HEK293 (cell line): ENCODE data around the gene PRSS22.

ENCODE experiments used
- CTCF ChIA-PET: fragments of 350-600 bp; formaldehyde crosslinking; extraction: SDS; loops from one replicate; lab custom pipeline; 2021; ENCODE audit warnings: antibody characterized with exemption; lab: Yijun Ruan, JAX
- POLR2A ChIA-PET: fragments of 300-600 bp; formaldehyde crosslinking; extraction: SDS; loops from one replicate; lab custom pipeline; 2020; ENCODE audit warnings: antibody characterized with exemption, inconsistent platforms; lab: Yijun Ruan, JAX
- H3K27ac ChIP-seq: fragments of 200-500 bp; sonication (Bioruptor generic); 2 replicates; pipeline ENCODE4 v1.5.1; 2014; ENCODE audit warnings: low read depth, low read length, control low read depth, inconsistent platforms; ENCODE audit errors: extremely low read depth
- H3K36me3 ChIP-seq, 2 experiments: fragments of 200-500 bp in 1 of 2; sonication (Bioruptor generic) in 1 of 2; 1 replicate in 1 of 2; 2 replicates in 1 of 2; pipeline ENCODE4 v1.5.1; 2014 to 2017; ENCODE audit warnings: inconsistent platforms in 2 of 2, low read length in 2 of 2; ENCODE audit not compliant: control insufficient read depth in 2 of 2, insufficient read depth in 1 of 2
- H3K4me1 ChIP-seq: fragments of 200-500 bp; sonication (Bioruptor generic); 2 replicates; pipeline ENCODE4 v1.5.1; 2014; ENCODE audit warnings: mild to moderate bottlenecking, low read length, inconsistent platforms; ENCODE audit not compliant: control insufficient read depth, insufficient read depth
- H3K4me3 ChIP-seq: 2 replicates; pipeline ENCODE4 v1.5.1; 2011; ENCODE audit warnings: low read depth, mild to moderate bottlenecking, control low read depth, low read length, moderate library complexity
- H3K9me3 ChIP-seq: fragments of 200-500 bp; sonication (Bioruptor generic); 2 replicates; pipeline ENCODE4 v1.5.1; 2014; ENCODE audit warnings: low read depth, low read length, inconsistent platforms; ENCODE audit not compliant: control insufficient read depth, insufficient read depth
- GLI4 ChIP-seq: fragments of 450-650 bp; formaldehyde crosslinking; IDR thresholded peaks from 2 replicates; pipeline ENCODE4 v1.5.1; 2016; ENCODE audit warnings: missing biosample characterization, missing genetic modification characterization
- GLIS2 ChIP-seq: fragments of 450-650 bp; formaldehyde crosslinking; IDR thresholded peaks from 2 replicates; pipeline ENCODE4 v1.5.1; 2016; ENCODE audit warnings: missing biosample characterization, missing genetic modification characterization
- HOXA7 ChIP-seq: sonication (generic); formaldehyde crosslinking; IDR thresholded peaks from 2 replicates; pipeline ENCODE4 v1.8.1; 2022; ENCODE audit warnings: missing genetic modification reagents, borderline replicate concordance
- KLF1 ChIP-seq: fragments of 450-650 bp; formaldehyde crosslinking; IDR thresholded peaks from 2 replicates; pipeline ENCODE4 v1.5.1; 2016; ENCODE audit warnings: missing biosample characterization, missing genetic modification characterization
- MYNN ChIP-seq: fragments of 450-650 bp; formaldehyde crosslinking; IDR thresholded peaks from 2 replicates; pipeline ENCODE4 v1.5.1; 2016; ENCODE audit warnings: missing biosample characterization, missing genetic modification characterization, borderline replicate concordance
- ZBTB26 ChIP-seq: fragments of 450-650 bp; formaldehyde crosslinking; optimal IDR thresholded peaks from 2 replicates; pipeline ENCODE3; 2016; ENCODE audit warnings: missing biosample characterization, mild to moderate bottlenecking, missing genetic modification characterization
- ZBTB48 ChIP-seq: fragments of 450-650 bp; formaldehyde crosslinking; IDR thresholded peaks from 2 replicates; pipeline ENCODE4 v1.5.1; 2016; ENCODE audit warnings: missing biosample characterization, missing genetic modification characterization
- ZBTB7A ChIP-seq: fragments of 450-650 bp; formaldehyde crosslinking; IDR thresholded peaks from 2 replicates; pipeline ENCODE4 v1.5.1; 2016; ENCODE audit warnings: low read depth, missing biosample characterization, missing genetic modification characterization
- ZFHX2 ChIP-seq: fragments of 450-650 bp; formaldehyde crosslinking; conservative IDR thresholded peaks from 2 replicates; pipeline ENCODE4 v1.5.1; 2016; ENCODE audit warnings: missing biosample characterization, missing genetic modification characterization
- ZFP69B ChIP-seq: fragments of 450-650 bp; formaldehyde crosslinking; IDR thresholded peaks from 2 replicates; pipeline ENCODE4 v1.5.1; 2016; ENCODE audit warnings: missing biosample characterization, missing genetic modification characterization
- ZNF10 ChIP-seq: fragments of 450-650 bp; formaldehyde crosslinking; IDR thresholded peaks from 2 replicates; pipeline ENCODE4 v1.5.1; 2017; ENCODE audit warnings: missing biosample characterization, missing genetic modification characterization
- ZNF133 ChIP-seq: fragments of 450-650 bp; formaldehyde crosslinking; IDR thresholded peaks from 2 replicates; pipeline ENCODE4 v1.5.1; 2016; ENCODE audit warnings: missing biosample characterization, missing genetic modification characterization
- ZNF146 ChIP-seq: fragments of 450-650 bp; formaldehyde crosslinking; IDR thresholded peaks from 2 replicates; pipeline ENCODE4 v1.5.1; 2016; ENCODE audit warnings: missing biosample characterization, missing genetic modification characterization
- ZNF2 ChIP-seq: fragments of 450-650 bp; formaldehyde crosslinking; IDR thresholded peaks from 2 replicates; pipeline ENCODE4 v1.5.1; 2016; ENCODE audit warnings: missing biosample characterization, missing genetic modification characterization
- ZNF280D ChIP-seq: fragments of 450-650 bp; formaldehyde crosslinking; IDR thresholded peaks from 2 replicates; pipeline ENCODE4 v1.5.1; 2016; ENCODE audit warnings: missing biosample characterization, missing genetic modification characterization
- ZNF354C ChIP-seq: fragments of 450-650 bp; formaldehyde crosslinking; IDR thresholded peaks from 2 replicates; pipeline ENCODE4 v1.5.1; 2016; ENCODE audit warnings: missing biosample characterization, missing genetic modification characterization, low read depth, borderline replicate concordance
- ZNF514 ChIP-seq: fragments of 450-650 bp; formaldehyde crosslinking; IDR thresholded peaks from 2 replicates; pipeline ENCODE4 v1.5.1; 2016; ENCODE audit warnings: missing biosample characterization, missing genetic modification characterization
- ZNF530 ChIP-seq: fragments of 450-650 bp; formaldehyde crosslinking; IDR thresholded peaks from 2 replicates; pipeline ENCODE4 v1.5.1; 2016; ENCODE audit warnings: low read depth, missing biosample characterization, missing genetic modification characterization
- ZNF658 ChIP-seq: fragments of 450-650 bp; formaldehyde crosslinking; IDR thresholded peaks from 2 replicates; pipeline ENCODE4; 2016; ENCODE audit warnings: missing biosample characterization, missing genetic modification characterization
- ZNF707 ChIP-seq: fragments of 450-650 bp; formaldehyde crosslinking; IDR thresholded peaks from 2 replicates; pipeline ENCODE4 v1.5.1; 2016; ENCODE audit warnings: missing biosample characterization, missing genetic modification characterization
- ZNF76 ChIP-seq: fragments of 450-650 bp; formaldehyde crosslinking; IDR thresholded peaks from 2 replicates; pipeline ENCODE4; 2016; ENCODE audit warnings: low read depth, missing biosample characterization, missing genetic modification characterization, borderline replicate concordance
- ZNF777 ChIP-seq: fragments of 450-650 bp; formaldehyde crosslinking; IDR thresholded peaks from 2 replicates; pipeline ENCODE4 v1.5.1; 2017; ENCODE audit warnings: missing biosample characterization, missing genetic modification characterization, borderline replicate concordance
- ZNF785 ChIP-seq: fragments of 450-650 bp; formaldehyde crosslinking; IDR thresholded peaks from 2 replicates; pipeline ENCODE4 v1.5.1; 2016; ENCODE audit warnings: missing biosample characterization, missing genetic modification characterization
- ZSCAN23 ChIP-seq: fragments of 450-650 bp; formaldehyde crosslinking; IDR thresholded peaks from 2 replicates; pipeline ENCODE4 v1.5.1; 2016; ENCODE audit warnings: missing biosample characterization, missing genetic modification characterization
- TF ChIP-seq, protein P1 (sequence below): fragments of 450-650 bp; IDR thresholded peaks from 2 replicates; pipeline ENCODE4 v1.5.1; 2018; ENCODE audit warnings: missing biosample characterization, mild to moderate bottlenecking, missing genetic modification characterization
- TF ChIP-seq, protein P2 (sequence below): fragments of 450-650 bp; formaldehyde crosslinking; IDR thresholded peaks from 2 replicates; pipeline ENCODE4 v1.5.1; 2017; ENCODE audit warnings: missing biosample characterization, missing genetic modification characterization
- TF ChIP-seq, protein P3 (sequence below): fragments of 450-650 bp; formaldehyde crosslinking; IDR thresholded peaks from 2 replicates; pipeline ENCODE4 v1.5.1; 2017; ENCODE audit warnings: missing biosample characterization, missing genetic modification characterization
- TF ChIP-seq, protein P4 (sequence below): IDR thresholded peaks from 2 replicates; pipeline ENCODE4 v1.6.1; 2011; ENCODE audit warnings: mild to moderate bottlenecking, low read depth, low read length, borderline replicate concordance

The PRSS22 gene

DNA sequence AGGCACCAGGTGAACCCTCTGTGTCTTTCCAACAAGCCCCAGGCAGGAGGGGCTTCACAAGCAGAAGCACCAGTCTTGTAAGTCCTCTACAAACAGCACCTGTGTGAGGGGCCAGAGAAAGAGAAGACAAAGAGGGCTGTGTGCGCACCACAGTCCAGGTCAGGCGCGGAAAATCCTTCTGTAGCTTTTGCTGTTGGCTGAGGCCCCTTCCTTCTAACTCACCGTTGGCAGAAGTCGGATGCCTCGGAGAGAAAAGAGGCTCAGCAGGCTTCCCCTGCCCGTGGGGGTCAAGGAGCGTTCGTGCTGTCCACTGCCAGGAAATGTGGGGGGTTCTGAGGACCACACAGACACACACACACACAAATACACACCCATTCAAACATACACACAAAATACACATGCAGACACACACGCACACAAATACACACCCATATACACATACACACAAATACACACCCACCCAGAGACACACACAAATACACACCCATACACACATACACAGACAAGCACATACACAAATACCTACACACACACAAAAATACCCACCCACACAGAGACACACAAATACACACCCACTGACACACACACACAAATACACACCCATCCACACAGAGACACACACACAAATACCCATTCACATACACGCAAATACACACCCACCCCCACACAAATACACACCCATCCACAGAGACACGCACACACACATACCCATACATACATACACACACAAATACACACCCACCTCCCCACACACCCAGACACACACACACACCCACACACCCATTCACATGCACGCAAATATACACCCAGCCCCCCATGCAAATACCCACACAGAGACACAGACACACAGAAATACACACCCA, 21.1 kb downstream of the PRSS22 start:
- CTCF ChIA-PET = interaction anchor here (0.7 to 0.9 kb wide), 2 partner anchors 8 to 36 kb away, joined by 3 to 4 read pairs; no protein-coding TSS in a partner anchor
- Histone ChIP-seq H3K27ac (no peak overlapping the region), H3K36me3 (no peaks in the 10 kb centered on the region), H3K4me3 (no peak overlapping the region), H3K4me1 (no peaks in the 10 kb centered on the region), H3K9me3 (no peaks in the 10 kb centered on the region)
- POLR2A ChIA-PET = interaction anchor here (0.6 kb wide), 1 partner anchor 15 kb away, joined by 3 read pairs; no protein-coding TSS in a partner anchor
- TF ChIP-seq ZNF777 (tag by site-specific recombination) = no peak
- no peak for TF ChIP-seq ZNF530 (tag by site-specific recombination)
- peak; percentile 97; the same call in 1 of the 2 replicates for TF ChIP-seq ZFHX2 (tag by site-specific recombination)
- peak; percentile 24; the same call in 1 of the 2 replicates for TF ChIP-seq ZSCAN23 (tag by site-specific recombination)
- no peak for TF ChIP-seq MYNN (tag by site-specific recombination)
- no peak for TF ChIP-seq ZBTB7A (tag by site-specific recombination)
- 0 out of 2 replicates have a peak, but pooled peaks have one; percentile 10 for TF ChIP-seq KLF1 (tag by site-specific recombination)
- TF ChIP-seq, protein P1, sequence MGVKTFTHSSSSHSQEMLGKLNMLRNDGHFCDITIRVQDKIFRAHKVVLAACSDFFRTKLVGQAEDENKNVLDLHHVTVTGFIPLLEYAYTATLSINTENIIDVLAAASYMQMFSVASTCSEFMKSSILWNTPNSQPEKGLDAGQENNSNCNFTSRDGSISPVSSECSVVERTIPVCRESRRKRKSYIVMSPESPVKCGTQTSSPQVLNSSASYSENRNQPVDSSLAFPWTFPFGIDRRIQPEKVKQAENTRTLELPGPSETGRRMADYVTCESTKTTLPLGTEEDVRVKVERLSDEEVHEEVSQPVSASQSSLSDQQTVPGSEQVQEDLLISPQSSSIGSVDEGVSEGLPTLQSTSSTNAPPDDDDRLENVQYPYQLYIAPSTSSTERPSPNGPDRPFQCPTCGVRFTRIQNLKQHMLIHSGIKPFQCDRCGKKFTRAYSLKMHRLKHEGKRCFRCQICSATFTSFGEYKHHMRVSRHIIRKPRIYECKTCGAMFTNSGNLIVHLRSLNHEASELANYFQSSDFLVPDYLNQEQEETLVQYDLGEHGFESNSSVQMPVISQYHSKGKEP (tag by site-specific recombination) = no peak
- TF ChIP-seq, protein P2, sequence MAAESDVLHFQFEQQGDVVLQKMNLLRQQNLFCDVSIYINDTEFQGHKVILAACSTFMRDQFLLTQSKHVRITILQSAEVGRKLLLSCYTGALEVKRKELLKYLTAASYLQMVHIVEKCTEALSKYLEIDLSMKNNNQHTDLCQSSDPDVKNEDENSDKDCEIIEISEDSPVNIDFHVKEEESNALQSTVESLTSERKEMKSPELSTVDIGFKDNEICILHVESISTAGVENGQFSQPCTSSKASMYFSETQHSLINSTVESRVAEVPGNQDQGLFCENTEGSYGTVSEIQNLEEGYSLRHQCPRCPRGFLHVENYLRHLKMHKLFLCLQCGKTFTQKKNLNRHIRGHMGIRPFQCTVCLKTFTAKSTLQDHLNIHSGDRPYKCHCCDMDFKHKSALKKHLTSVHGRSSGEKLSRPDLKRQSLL = no peak
- TF ChIP-seq ZNF707 (tag by site-specific recombination) = no peak
- TF ChIP-seq HOXA7 = no peak
- TF ChIP-seq GLI4 (tag by site-specific recombination) = no peak
- TF ChIP-seq ZNF658 (tag by site-specific recombination) = 0 out of 2 replicates have a peak, but pooled peaks have one; percentile 13
- no peak for TF ChIP-seq ZNF354C
- TF ChIP-seq ZNF76 (tag by site-specific recombination) = no peak
- no peak for TF ChIP-seq ZBTB48 (tag by site-specific recombination)
- 0 out of 2 replicates have a peak, but pooled peaks have one; percentile 28 for TF ChIP-seq ZFP69B (tag by site-specific recombination)
- no peak for TF ChIP-seq ZNF10 (tag by site-specific recombination)
- TF ChIP-seq ZNF2 (tag by site-specific recombination) = no peak
- no peak for TF ChIP-seq ZBTB26 (tag by site-specific recombination)
- TF ChIP-seq ZNF514 (tag by site-specific recombination) = no peak
- TF ChIP-seq ZNF146 (tag by site-specific recombination) = peak; percentile 5; the same call in 1 of the 2 replicates
- TF ChIP-seq, protein P3, sequence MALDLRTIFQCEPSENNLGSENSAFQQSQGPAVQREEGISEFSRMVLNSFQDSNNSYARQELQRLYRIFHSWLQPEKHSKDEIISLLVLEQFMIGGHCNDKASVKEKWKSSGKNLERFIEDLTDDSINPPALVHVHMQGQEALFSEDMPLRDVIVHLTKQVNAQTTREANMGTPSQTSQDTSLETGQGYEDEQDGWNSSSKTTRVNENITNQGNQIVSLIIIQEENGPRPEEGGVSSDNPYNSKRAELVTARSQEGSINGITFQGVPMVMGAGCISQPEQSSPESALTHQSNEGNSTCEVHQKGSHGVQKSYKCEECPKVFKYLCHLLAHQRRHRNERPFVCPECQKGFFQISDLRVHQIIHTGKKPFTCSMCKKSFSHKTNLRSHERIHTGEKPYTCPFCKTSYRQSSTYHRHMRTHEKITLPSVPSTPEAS (tag by site-specific recombination) = peak; percentile 100
- TF ChIP-seq, protein P4, sequence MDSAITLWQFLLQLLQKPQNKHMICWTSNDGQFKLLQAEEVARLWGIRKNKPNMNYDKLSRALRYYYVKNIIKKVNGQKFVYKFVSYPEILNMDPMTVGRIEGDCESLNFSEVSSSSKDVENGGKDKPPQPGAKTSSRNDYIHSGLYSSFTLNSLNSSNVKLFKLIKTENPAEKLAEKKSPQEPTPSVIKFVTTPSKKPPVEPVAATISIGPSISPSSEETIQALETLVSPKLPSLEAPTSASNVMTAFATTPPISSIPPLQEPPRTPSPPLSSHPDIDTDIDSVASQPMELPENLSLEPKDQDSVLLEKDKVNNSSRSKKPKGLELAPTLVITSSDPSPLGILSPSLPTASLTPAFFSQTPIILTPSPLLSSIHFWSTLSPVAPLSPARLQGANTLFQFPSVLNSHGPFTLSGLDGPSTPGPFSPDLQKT = no peak
- TF ChIP-seq ZNF280D (tag by site-specific recombination) = no peak
- TF ChIP-seq ZNF133 (tag by site-specific recombination) = no peak
- no peak for TF ChIP-seq GLIS2
- no peak for TF ChIP-seq ZNF785 (tag by site-specific recombination)
